GM11168 (cell line): ENCODE data around the gene IL1RAPL1.

Experiments used
- in situ Hi-C: fragments of 300-500 bp; cut with MboI; formaldehyde crosslinking; loops from one replicate; pipeline ENCODE4 v1.12.0; 2022; ENCODE audit warnings: low sequenced_read_pairs; ENCODE audit not compliant: unreplicated experiment

The IL1RAPL1 gene

GRCh38 chrX:29911673-29912072 lies 1324.4 kb downstream of the IL1RAPL1 start:
- in situ Hi-C loops = no loop called here

GRCh38 chrX:29913647-29914046 lies 1326.4 kb downstream of the IL1RAPL1 start:
- in situ Hi-C loops = no loop called here

GRCh38 chrX:29922607-29923006 lies 1335.4 kb downstream of the IL1RAPL1 start:
- in situ Hi-C loops = no loop called here

- in situ Hi-C loops = no loop called here
Measured at GRCh38 chrX:29926056-29926455, 1338.8 kb downstream of the IL1RAPL1 start.

- in situ Hi-C loops = no loop called here
Measured at GRCh38 chrX:29926659-29927058, 1339.4 kb downstream of the IL1RAPL1 start.

GRCh38 chrX:29935455-29935854 lies 1348.2 kb downstream of the IL1RAPL1 start:
- in situ Hi-C loops = no loop called here

GRCh38 chrX:29940750-29941149 lies 1353.5 kb downstream of the IL1RAPL1 start:
- in situ Hi-C loops = no loop called here

GRCh38 chrX:29941287-29941686 lies 1354.0 kb downstream of the IL1RAPL1 start:
- in situ Hi-C loops = no loop called here

GRCh38 chrX:29947225-29947624 lies 1360.0 kb downstream of the IL1RAPL1 start:
- in situ Hi-C loops = no loop called here

GRCh38 chrX:29948653-29949052 lies 1361.4 kb downstream of the IL1RAPL1 start:
- in situ Hi-C loops = no loop called here

- in situ Hi-C loops = no loop called here
Measured at GRCh38 chrX:29952016-29952415, 1364.8 kb downstream of the IL1RAPL1 start.

- in situ Hi-C loops = no loop called here
Measured at GRCh38 chrX:29962061-29962460, 1374.8 kb downstream of the IL1RAPL1 start.

- in situ Hi-C loops = no loop called here
Measured at GRCh38 chrX:29965634-29966033, 1378.4 kb downstream of the IL1RAPL1 start.

GRCh38 chrX:29992083-29992482 lies 1404.8 kb downstream of the IL1RAPL1 start:
- in situ Hi-C loops = no loop called here

GRCh38 chrX:30005813-30006212 lies 1418.6 kb downstream of the IL1RAPL1 start:
- in situ Hi-C loops = no loop called here
